K562 (cell line): ENCODE results near the gene SLC22A1. TPM values are rescaled to one million over a fixed set of nuclear protein-coding genes. Genes with fewer than 3 reads are reported as not detected.
"Not testable (repeated sequence)": the region's sequence is repeated elsewhere in the genome, so short reads cannot be mapped to it uniquely, and the experiment has no call there.

ENCODE experiments used
- ATAC-seq: fragments of 200-7000 bp; cut with Tn5 transposase; 3 replicates; pipeline ENCODE4 v1.9.1; 2020; ENCODE audit warnings: moderate library complexity
- BruUV-seq: library from RNA; stranded (reverse); fragments of 400-500 nt; replicated peaks from 2 replicates; lab custom pipeline; 2021; lab: Mats Ljungman, UMichigan
- CTCF ChIA-PET: fragments of 300-600 bp; formaldehyde crosslinking; extraction: SDS; loops from one replicate; lab custom pipeline; 2021; ENCODE audit warnings: low intra/inter-chr PET ratio; lab: Yijun Ruan, JAX
- POLR2A ChIA-PET: fragments of 300-600, 350-650 bp; sonication (Branson Sonifier 250); formaldehyde crosslinking; extraction: SDS; loops from one replicate; lab custom pipeline; 2021; ENCODE audit warnings: antibody characterized with exemption, inconsistent platforms; lab: Yijun Ruan, JAX
- DNase-seq, 4 experiments: peaks; one replicate each; pipeline versions ENCODE4 v3.0.0 to v3.0.0-alpha.2; 2011 to 2018; ENCODE audit warnings: low spot score in 3 of 4, mixed read lengths in 3 of 4; ENCODE audit errors: extremely low read depth in 1 of 4
- FAIRE-seq: peaks from 2 replicates; lab custom pipeline; 2011; peaks lifted over from hg19 to GRCh38; lab: Jason Lieb, UNC
- H2AFZ ChIP-seq: 2 replicates; pipeline ENCODE4 v1.6.0; 2011; ENCODE audit warnings: low read depth, low read length, control low read depth, inconsistent platforms
- H3K27ac ChIP-seq: fragments of 200-600 bp; 3 replicates; pipeline ENCODE4 v1.8.0; 2011; ENCODE audit warnings: low read depth, mild to moderate bottlenecking, control low read depth, inconsistent platforms, low read length, moderate library complexity, mixed read lengths; ENCODE audit errors: extremely low read depth
- H3K27me3 ChIP-seq, 2 experiments: fragments of 300-600 bp in 1 of 2; 2 replicates in 1 of 2; 3 replicates in 1 of 2; pipeline versions ENCODE4 v1.6.0 to v1.8.0; 2011; ENCODE audit warnings: inconsistent platforms in 2 of 2, low read length in 2 of 2, mild to moderate bottlenecking in 1 of 2, mixed read lengths in 1 of 2, moderate library complexity in 1 of 2; ENCODE audit not compliant: control insufficient read depth in 2 of 2, insufficient read depth in 2 of 2
- H3K36me3 ChIP-seq: fragments of 300-600 bp; 3 replicates; pipeline ENCODE4 v1.8.0; 2011; ENCODE audit warnings: mild to moderate bottlenecking, low read length, inconsistent platforms; ENCODE audit not compliant: control insufficient read depth, insufficient read depth
- H3K4me1 ChIP-seq, 2 experiments: fragments of 200-600 bp in 1 of 2; replicated peaks in 1 of 2; 2 replicates in 1 of 2; 3 replicates in 1 of 2; pipeline versions ENCODE4 v1.5.1 to v1.8.0; 2011; ENCODE audit warnings: inconsistent platforms in 2 of 2, low read length in 2 of 2, mild to moderate bottlenecking in 1 of 2, mixed read lengths in 1 of 2, moderate library complexity in 1 of 2; ENCODE audit not compliant: control insufficient read depth in 2 of 2, insufficient read depth in 2 of 2
- H3K4me2 ChIP-seq: 2 replicates; pipeline ENCODE4 v1.6.1; 2011; ENCODE audit warnings: low read length, control low read depth, inconsistent platforms, mixed read lengths; ENCODE audit not compliant: insufficient read depth
- H3K4me3 ChIP-seq: fragments of 200-600 bp; sonication (generic), shearing (Covaris generic); 2 replicates; pipeline ENCODE4 v1.5.1; 2016; ENCODE audit warnings: control low read depth, inconsistent platforms
- H3K79me2 ChIP-seq: fragments of 200-600 bp; 3 replicates; pipeline ENCODE4 v1.8.0; 2011; ENCODE audit warnings: low read length, inconsistent platforms; ENCODE audit not compliant: control insufficient read depth, insufficient read depth
- H3K9ac ChIP-seq, 2 experiments: 2 replicates each; pipeline versions ENCODE4 v1.6.0 to v1.6.1; 2011; ENCODE audit warnings: low read depth in 2 of 2, low read length in 2 of 2, control low read depth in 1 of 2, inconsistent platforms in 1 of 2, mild to moderate bottlenecking in 1 of 2, mixed read lengths in 1 of 2; ENCODE audit not compliant: insufficient read depth in 1 of 2
- H3K9me1 ChIP-seq: one replicate; pipeline ENCODE4 v1.6.0; 2011; ENCODE audit warnings: inconsistent platforms, mild to moderate bottlenecking, low read length, moderate library complexity; ENCODE audit not compliant: control insufficient read depth, insufficient read depth
- H3K9me3 ChIP-seq: replicated peaks from 2 replicates; pipeline ENCODE4 v1.5.1; 2011; ENCODE audit warnings: low read depth, low read length, inconsistent platforms; ENCODE audit not compliant: control insufficient read depth, insufficient read depth
- H4K20me1 ChIP-seq: replicated peaks from 2 replicates; pipeline ENCODE4 v1.6.1; 2011; ENCODE audit warnings: low read length, inconsistent platforms, mixed read lengths; ENCODE audit not compliant: control insufficient read depth, insufficient read depth
- LCOR ChIP-seq: sonication (generic); formaldehyde crosslinking; IDR thresholded peaks from 2 replicates; pipeline ENCODE4 v1.8.0; 2022; ENCODE audit warnings: mild to moderate bottlenecking, missing genetic modification reagents
- MAFG ChIP-seq: fragments of 450-650 bp; conservative IDR thresholded peaks from 2 replicates; pipeline ENCODE4 v1.6.1; 2016; ENCODE audit warnings: missing genetic modification characterization, missing compliant biosample characterization
- PHF21A ChIP-seq: fragments of 450-650 bp; IDR thresholded peaks from 2 replicates; pipeline ENCODE4 v1.6.1; 2017; ENCODE audit warnings: low read depth, borderline replicate concordance
- PRMT5 ChIP-seq: sonication (generic); formaldehyde crosslinking; IDR thresholded peaks from 2 replicates; pipeline ENCODE4 v1.5.0; 2020; ENCODE audit warnings: missing genetic modification reagents
- ZNF316 ChIP-seq: fragments of 450-650 bp; IDR thresholded peaks from 2 replicates; pipeline ENCODE4 v1.6.1; 2016
- ZNF561 ChIP-seq: fragments of 450-650 bp; formaldehyde crosslinking; conservative IDR thresholded peaks from 2 replicates; pipeline ENCODE4 v1.4.0; 2020; ENCODE audit warnings: mild to moderate bottlenecking, moderate library complexity
- WGBS: fragments of 100-300 bp; shearing (Covaris generic); methylation state at CpG from one replicate; pipeline ENCODE4 v1.1.6; 2016; ENCODE audit warnings: low coverage, mixed read lengths; ENCODE audit not compliant: insufficient coverage; ENCODE audit errors: missing lambda C conversion rate; 5-methylcytosine and 5-hydroxymethylcytosine counted together
- in situ Hi-C: fragments of 300-500 bp; cut with MboI; formaldehyde crosslinking; loops from 4 replicates; pipeline ENCODE4 v1.15.0; 2018; ENCODE audit warnings: inconsistent platforms, mixed read lengths
- intact Hi-C: fragments of 100-400 bp; cut with micrococcal nuclease; formaldehyde crosslinking; loops from 2 replicates; pipeline ENCODE4 v1.14.2; 2022
- polyA plus RNA-seq, 8 experiments: library from polyadenylated mRNA; depleted of rRNA in 4 of 8; stranded (reverse) in 5 of 8; unstranded in 3 of 8; fragments of >200 nt; fragmentation: Nextera tagmentation in 2 of 8; fragmentation: Illumina TruSeq in 1 of 8; extraction: Ambion mirVana in 2 of 8; extraction: Trizol in 1 of 8; gene quantifications; 2 replicates each; pipeline versions ENCODE4 v1.2.1 to v1.2.3, GENCODE V29; 2011 to 2014; ENCODE audit warnings: inconsistent platforms in 1 of 8, missing spikeins in 1 of 8
- total RNA-seq, 7 experiments: library from RNA; depleted of rRNA in 6 of 7; stranded (reverse); fragments of >200 nt in 6 of 7; fragmentation: Illumina TruSeq in 2 of 7; extraction: Trizol in 2 of 7; gene quantifications; 2 replicates each; pipeline versions ENCODE4 v1.2.1 to v1.2.3, GENCODE V29; 2011 to 2021; ENCODE audit warnings: low replicate concordance in 1 of 7
- TF ChIP-seq, protein P1 (sequence below): fragments of 250-450 bp; sonication (Bioruptor Pico); IDR thresholded peaks from 2 replicates; pipeline ENCODE4 v1.8.0; 2022; ENCODE audit warnings: moderate library complexity, mild to moderate bottlenecking, inconsistent platforms

Gene SLC22A1
- total and polyA plus RNA-seq, 9 of the 15 experiments (the other 6 are each of a cell fraction or from before 2014, with no cell fraction given), result 0.11 to 0.60 (median 0.26) TPM; not detected in 4

DNA sequence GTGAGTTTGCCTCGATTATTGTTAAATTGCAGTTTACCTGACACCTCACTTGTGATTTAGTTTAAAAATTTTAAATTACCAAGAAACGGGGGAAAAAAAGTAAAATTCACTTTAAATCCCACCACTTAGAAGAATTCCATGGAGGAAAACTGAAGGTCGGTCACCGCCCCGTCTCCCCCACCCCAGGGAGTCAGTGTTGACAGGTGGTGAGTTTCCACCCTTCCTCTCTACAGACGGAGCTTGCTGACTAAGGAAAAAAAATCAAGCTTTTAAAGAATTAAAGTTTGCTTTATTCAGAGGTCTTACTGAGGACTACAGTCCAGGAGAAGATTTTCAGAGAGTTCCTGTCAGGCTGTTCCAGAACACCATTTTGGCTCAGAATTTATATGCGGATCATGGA is 42.3 kb downstream of the SLC22A1 start:
- Histone ChIP-seq H3K9ac (no peak overlapping the region), H3K4me1 (peaks cover 0 to 4% of the 10 kb centered on the region in 2 experiments; a peak in 2 of 5 replicates), H3K79me2 (no peaks in the 10 kb centered on the region), H2AFZ (no peak overlapping the region), H3K27ac (no peak overlapping the region), H3K4me3 (no peak overlapping the region), H3K27me3 (peaks cover 9 to 41% of the 10 kb centered on the region in 2 experiments; a peak in 3 of 5 replicates), H3K36me3 (no peaks in the 10 kb centered on the region), H4K20me1 (no peaks in the 10 kb centered on the region), H3K9me3 (no peaks in the 10 kb centered on the region), H3K4me2 (no peak overlapping the region), H3K9me1 (no peaks in the 10 kb centered on the region)
- WGBS, result 4% methylated on average over 7 of the region's 7 CpGs
- in situ Hi-C loops, result no loop called here
- TF ChIP-seq ZNF316, result peak; percentile 32
- TF ChIP-seq ZNF561 (CRISPR knock-in tag), result no peak
- no peak for TF ChIP-seq PRMT5 (CRISPR knock-in tag)
- TF ChIP-seq, protein P1, sequence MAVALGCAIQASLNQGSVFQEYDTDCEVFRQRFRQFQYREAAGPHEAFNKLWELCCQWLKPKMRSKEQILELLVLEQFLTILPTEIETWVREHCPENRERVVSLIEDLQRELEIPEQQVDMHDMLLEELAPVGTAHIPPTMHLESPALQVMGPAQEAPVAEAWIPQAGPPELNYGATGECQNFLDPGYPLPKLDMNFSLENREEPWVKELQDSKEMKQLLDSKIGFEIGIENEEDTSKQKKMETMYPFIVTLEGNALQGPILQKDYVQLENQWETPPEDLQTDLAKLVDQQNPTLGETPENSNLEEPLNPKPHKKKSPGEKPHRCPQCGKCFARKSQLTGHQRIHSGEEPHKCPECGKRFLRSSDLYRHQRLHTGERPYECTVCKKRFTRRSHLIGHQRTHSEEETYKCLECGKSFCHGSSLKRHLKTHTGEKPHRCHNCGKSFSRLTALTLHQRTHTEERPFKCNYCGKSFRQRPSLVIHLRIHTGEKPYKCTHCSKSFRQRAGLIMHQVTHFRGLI (CRISPR knock-in tag), result no peak
- no peak for TF ChIP-seq PHF21A
- TF ChIP-seq MAFG, result peak; percentile 16; the same call in 1 of the 2 replicates
- TF ChIP-seq LCOR (CRISPR knock-in tag), result no peak
- CTCF ChIA-PET, result no interaction called here
- no peak for DNase-seq
- POLR2A ChIA-PET, result no interaction called here
- intact Hi-C loops, result no loop called here
- no TSS peak for BruUV-seq
- no peak for ATAC-seq
- FAIRE-seq, result no peak

DNA sequence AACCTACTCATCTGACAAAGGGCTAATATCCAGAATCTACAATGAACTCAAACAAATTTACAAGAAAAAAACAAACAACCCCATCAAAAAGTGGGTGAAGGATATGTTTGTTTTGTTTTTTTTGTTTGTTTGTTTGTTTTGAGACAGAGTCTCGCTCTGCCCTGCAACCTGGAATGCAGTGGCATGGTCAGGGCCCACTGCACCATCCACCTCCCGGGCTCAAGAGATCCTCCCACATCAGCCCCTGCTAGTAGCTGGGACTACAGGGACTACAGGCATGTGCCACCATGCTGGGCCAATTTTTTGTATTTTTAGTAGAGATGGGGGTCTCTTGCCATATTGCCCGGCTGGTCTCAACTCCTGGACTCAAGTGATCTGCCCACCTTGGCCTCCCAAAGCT is 44.3 kb downstream of the SLC22A1 start:
- in situ Hi-C loops, FAIRE-seq, H2AFZ ChIP-seq, intact Hi-C loops, H3K9ac ChIP-seq, H3K4me3 ChIP-seq, H3K9me3 ChIP-seq, DNase-seq, POLR2A ChIA-PET, H3K4me2 ChIP-seq, H3K9me1 ChIP-seq, H3K36me3 ChIP-seq, H3K79me2 ChIP-seq, ATAC-seq, H4K20me1 ChIP-seq, BruUV-seq, CTCF ChIA-PET, H3K27ac ChIP-seq, H3K4me1 ChIP-seq: not testable (repeated sequence)
- 0% methylated on average over 3 of the region's 3 CpGs for WGBS
- peaks cover 9 to 36% of the 10 kb centered on the region in 2 experiments; a peak in 3 of 5 replicates for H3K27me3 ChIP-seq
